A549 treated with dexamethasone at 1 μM for 4 hours (cell line): ENCODE measurements around the gene KIAA0825. TPM values are rescaled to one million over a fixed set of nuclear protein-coding genes. Genes with fewer than 3 reads are reported as not detected.

Experiments
- total RNA-seq: library from RNA; stranded (reverse); fragments of 200-300 nt; extraction: Qiagen RNA extraction; gene quantifications from 5 replicates; pipeline ENCODE4 v1.2.3, GENCODE V29; 2022

Gene KIAA0825, protein sequence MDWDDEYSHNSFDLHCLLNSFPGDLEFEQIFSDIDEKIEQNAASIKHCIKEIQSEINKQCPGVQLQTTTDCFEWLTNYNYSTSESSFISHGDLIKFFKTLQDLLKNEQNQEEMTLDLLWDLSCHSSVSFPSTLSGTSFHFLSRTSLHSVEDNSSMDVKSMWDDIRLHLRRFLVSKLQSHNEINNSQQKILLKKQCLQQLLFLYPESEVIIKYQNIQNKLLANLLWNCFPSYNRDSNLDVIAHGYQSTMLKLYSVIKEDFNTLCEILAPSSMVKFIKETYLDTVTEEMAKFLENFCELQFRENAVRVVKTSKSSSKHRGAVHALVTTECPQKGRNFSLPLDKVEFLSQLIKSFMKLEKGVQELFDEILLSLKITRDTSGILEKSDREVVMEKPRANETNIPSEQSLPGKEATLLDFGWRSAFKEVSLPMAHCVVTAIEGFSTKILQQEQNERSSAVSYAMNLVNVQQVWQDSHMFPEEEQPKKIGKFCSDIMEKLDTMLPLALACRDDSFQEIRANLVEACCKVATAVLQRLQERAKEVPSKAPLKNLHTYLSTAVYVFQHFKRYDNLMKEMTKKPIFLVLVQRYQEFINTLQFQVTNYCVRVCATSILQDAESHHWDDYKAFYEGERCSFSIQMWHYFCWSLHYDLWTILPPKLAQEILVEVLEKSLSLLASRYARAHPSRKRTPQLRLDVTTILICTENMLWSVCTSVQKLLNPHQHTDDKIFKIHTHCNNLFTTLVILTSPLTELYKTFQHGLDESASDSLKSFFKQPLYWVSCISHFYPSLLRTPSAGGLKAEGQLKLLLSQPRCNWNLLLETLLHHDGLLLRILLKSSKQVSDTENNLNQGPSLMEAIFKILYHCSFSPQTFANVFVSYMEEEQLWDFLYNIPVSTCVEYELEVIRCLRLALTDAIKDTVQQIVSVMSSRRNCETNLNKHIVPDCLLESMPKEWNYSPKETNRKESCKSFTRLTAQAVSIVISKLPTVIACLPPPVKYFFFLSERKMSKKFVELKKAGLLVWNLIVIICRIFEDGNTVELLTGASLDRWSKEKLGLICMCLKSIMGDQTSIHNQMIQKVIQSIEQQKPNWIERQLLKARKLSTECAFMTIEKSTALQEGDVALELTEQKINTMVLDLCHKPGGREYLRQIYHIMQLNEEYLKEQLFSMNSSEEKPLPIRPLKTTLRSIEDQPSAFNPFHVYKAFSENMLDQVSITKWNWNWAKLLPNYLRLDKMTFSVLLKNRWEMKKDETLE (N-terminal part only)
- total RNA-seq = 0.41 to 0.71 TPM (median 0.52 TPM) in 5 replicates

DNA sequence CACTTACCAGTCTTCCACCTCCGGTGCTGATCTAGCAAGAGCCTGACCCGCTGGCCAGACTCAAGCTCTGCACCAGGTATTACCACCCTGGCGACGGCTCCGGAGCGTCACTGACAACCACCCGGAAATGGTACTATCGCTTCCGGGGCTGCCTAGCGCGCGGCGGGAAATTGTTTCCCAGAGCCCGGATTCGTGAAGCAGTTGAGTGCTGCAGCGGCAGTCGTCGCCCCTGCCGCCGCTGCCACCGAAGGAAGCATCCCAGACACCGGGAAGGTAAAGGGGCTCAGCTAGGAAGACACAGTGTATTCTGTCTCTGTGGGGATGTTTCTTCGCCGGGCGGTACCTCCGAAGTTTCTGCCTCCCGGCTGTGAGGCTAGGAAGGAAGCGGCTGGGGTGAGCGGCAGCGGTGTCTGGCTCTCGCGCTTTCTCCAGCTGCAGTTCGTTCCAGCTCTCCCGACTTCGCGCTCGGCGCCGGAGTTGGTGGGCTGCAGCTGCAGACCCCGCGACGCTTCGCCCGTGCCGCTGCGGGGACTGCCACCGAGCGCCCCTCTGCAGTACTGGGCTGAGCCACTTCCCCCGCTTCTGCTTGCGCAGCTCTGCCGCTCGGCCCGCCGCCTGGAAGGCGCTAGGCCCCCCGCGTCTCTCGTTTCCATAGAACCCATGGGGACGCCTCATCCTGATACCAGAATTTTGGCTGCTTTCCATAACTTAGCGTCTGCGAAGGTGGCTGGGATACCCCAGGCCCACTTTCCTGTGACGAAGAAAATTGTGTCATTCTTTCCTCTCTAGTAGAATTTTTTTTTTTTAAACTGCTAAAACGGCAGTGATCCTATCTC, at the start of gene KIAA0825, which contains the start of gene SLF1:
Gene KIAA0825 (minus strand): TSS at position 112 of the 836 bp plus-strand sequence. CDS start 81,478 bp downstream, outside the sequence.
Gene SLF1 (plus strand): TSS at position 177 of the 836 bp plus-strand sequence. CDS start 10,142 bp downstream, outside the sequence.

Other genes starting within 250 kb of the KIAA0825 start
- 8.4 to 11.6 TPM (median 10.7 TPM) in 5 replicates for gene SLF1, start 65 bp upstream of the KIAA0825 start, total RNA-seq